Kidney epithelial cell (primary cell): ENCODE data around the gene CUBN. TPM values are rescaled to one million over a fixed set of nuclear protein-coding genes. Genes with fewer than 3 reads are reported as not detected.

Experiments used
- DNase-seq: peaks from one replicate; pipeline ENCODE4 v3.0.0-alpha.2; 2010; ENCODE audit warnings: low read depth
- H3K27me3 ChIP-seq: 2 replicates; pipeline ENCODE4 v1.6.0; 2011; ENCODE audit warnings: low read length; ENCODE audit not compliant: control insufficient read depth, insufficient read depth
- H3K36me3 ChIP-seq: 2 replicates; pipeline ENCODE4 v1.5.1; 2011; ENCODE audit warnings: low read length; ENCODE audit not compliant: control insufficient read depth, insufficient read depth
- H3K4me3 ChIP-seq: 2 replicates; pipeline ENCODE4 v1.5.1; 2011; ENCODE audit warnings: low read depth, mild to moderate bottlenecking, control low read depth, low read length
- CTCF ChIP-seq: IDR thresholded peaks from 2 replicates; pipeline ENCODE4 v1.5.1; 2011; ENCODE audit warnings: mild to moderate bottlenecking, moderate library complexity, low read length, control low read depth, inconsistent platforms; ENCODE audit not compliant: insufficient read depth, poor library complexity, severe bottlenecking
- total RNA-seq: library from RNA; depleted of rRNA; stranded (reverse); fragments of >200 nt; gene quantifications from 2 replicates; pipeline ENCODE4 v1.2.3, GENCODE V29; 2015

CUBN gene
- total RNA-seq, 1 donor from 2014 or later, result 1.3 TPM

- no peak for DNase-seq
- Histone ChIP-seq H3K36me3 (no peaks in the 10 kb centered on the region), H3K27me3 (no peaks in the 10 kb centered on the region), H3K4me3 (no peak overlapping the region)
- no peak for TF ChIP-seq CTCF
Observed at GRCh38 chr10:17001961-17002749, 127.5 kb downstream of the CUBN start.

GRCh38 chr10:17001297-17001744 is 128.3 kb downstream of the CUBN start:
- Histone ChIP-seq H3K36me3 (no peaks in the 10 kb centered on the region), H3K4me3 (no peak overlapping the region), H3K27me3 (no peaks in the 10 kb centered on the region)
- no peak for DNase-seq
- TF ChIP-seq CTCF, result no peak

- no peak overlapping the region for H3K4me3 ChIP-seq
- no peaks in the 10 kb centered on the region for H3K27me3 ChIP-seq
- DNase-seq, result no peak
- no peaks in the 10 kb centered on the region for H3K36me3 ChIP-seq
- TF ChIP-seq CTCF, result no peak
Observed at GRCh38 chr10:16999665-17000451, 129.8 kb downstream of the CUBN start.

- no peak for TF ChIP-seq CTCF
- Histone ChIP-seq H3K27me3 (no peaks in the 10 kb centered on the region), H3K36me3 (no peaks in the 10 kb centered on the region), H3K4me3 (no peak overlapping the region)
- DNase-seq, result no peak
Observed at GRCh38 chr10:16996530-16996964, 133.1 kb downstream of the CUBN start.

- DNase-seq, result no peak
- TF ChIP-seq CTCF, result no peak
- no peaks in the 10 kb centered on the region for H3K27me3 ChIP-seq
- H3K4me3 ChIP-seq, result no peak overlapping the region
- H3K36me3 ChIP-seq, result no peaks in the 10 kb centered on the region
Observed at GRCh38 chr10:16995867-16996529, 133.6 kb downstream of the CUBN start.
